H1 (cell line): ENCODE results near the gene ZFP57.

Source experiments
- CBX5 ChIP-seq: fragments of 300-800, 300-1000 bp; sonication (generic); IDR thresholded peaks from 2 replicates; pipeline ENCODE4 v1.7.1; 2016; ENCODE audit warnings: antibody characterized with exemption, low read length, low read depth
- CBX8 ChIP-seq: fragments of 300-800, 300-1000 bp; sonication (generic); IDR thresholded peaks from 2 replicates; pipeline ENCODE4 v1.7.1; 2016; ENCODE audit warnings: low read depth, low read length, borderline replicate concordance
- CEBPB ChIP-seq: IDR thresholded peaks from 2 replicates; pipeline ENCODE4 v1.6.1; 2012; ENCODE audit warnings: low read depth, low read length
- CREB1 ChIP-seq: IDR thresholded peaks from 2 replicates; pipeline ENCODE4 v1.6.1; 2012; ENCODE audit warnings: inconsistent platforms
- EGR1 ChIP-seq: IDR thresholded peaks from 2 replicates; pipeline ENCODE4 v1.6.1; 2011; ENCODE audit warnings: low read depth, low read length, borderline replicate concordance
- GTF2F1 ChIP-seq: IDR thresholded peaks from 2 replicates; pipeline ENCODE4 v1.6.1; 2012; ENCODE audit warnings: low read depth, low read length, improper control_type of control experiment, borderline replicate concordance
- HDAC2 ChIP-seq, 2 experiments: fragments of 300-600 bp in 1 of 2; sonication (generic) in 1 of 2; IDR thresholded peaks; 2 replicates each; pipeline ENCODE4 v1.6.1; 2011 to 2012; ENCODE audit warnings: low read depth in 2 of 2, low read length in 2 of 2, mild to moderate bottlenecking in 2 of 2, moderate library complexity in 2 of 2, borderline replicate concordance in 1 of 2, inconsistent platforms in 1 of 2
- JUN ChIP-seq: IDR thresholded peaks from 2 replicates; pipeline ENCODE4 v1.6.1; 2011; ENCODE audit warnings: low read depth, mild to moderate bottlenecking, improper control_type of control experiment, low read length
- POLR2A ChIP-seq, 2 experiments: IDR thresholded peaks; 1 replicate in 1 of 2; 2 replicates in 1 of 2; pipeline ENCODE4 v1.6.1; 2011; ENCODE audit warnings: low read depth in 2 of 2, low read length in 2 of 2, mild to moderate bottlenecking in 2 of 2; ENCODE audit errors: control extremely low read depth in 1 of 2
- RAD21 ChIP-seq, 2 experiments: IDR thresholded peaks in 1 of 2; conservative IDR thresholded peaks in 1 of 2; 2 replicates each; pipeline ENCODE4 v1.6.1; 2011; ENCODE audit warnings: low read depth in 2 of 2, low read length in 2 of 2, improper control_type of control experiment in 1 of 2, inconsistent platforms in 1 of 2, mild to moderate bottlenecking in 1 of 2, moderate library complexity in 1 of 2
- RBBP5 ChIP-seq: IDR thresholded peaks from 2 replicates; pipeline ENCODE4 v1.7.1; 2012; ENCODE audit warnings: low read depth, mild to moderate bottlenecking, inconsistent platforms, low read length, moderate library complexity, borderline replicate concordance
- TBP ChIP-seq: IDR thresholded peaks from 2 replicates; pipeline ENCODE4 v1.6.1; 2011; ENCODE audit warnings: low read depth, low read length, improper control_type of control experiment
- TF ChIP-seq, protein P1 (sequence below), 3 experiments: IDR thresholded peaks; 1 replicate in 2 of 3; 2 replicates in 1 of 3; pipeline versions ENCODE4 v1.5.1 to v1.6.1; 2011; ENCODE audit warnings: low read length in 3 of 3, mild to moderate bottlenecking in 3 of 3, inconsistent platforms in 2 of 3, low read depth in 1 of 3, moderate library complexity in 1 of 3; ENCODE audit not compliant: insufficient read depth in 1 of 3; ENCODE audit errors: control extremely low read depth in 1 of 3
- TF ChIP-seq, protein P2 (sequence below): IDR thresholded peaks from 2 replicates; pipeline ENCODE4 v1.6.1; 2012; ENCODE audit warnings: inconsistent platforms

DNA sequence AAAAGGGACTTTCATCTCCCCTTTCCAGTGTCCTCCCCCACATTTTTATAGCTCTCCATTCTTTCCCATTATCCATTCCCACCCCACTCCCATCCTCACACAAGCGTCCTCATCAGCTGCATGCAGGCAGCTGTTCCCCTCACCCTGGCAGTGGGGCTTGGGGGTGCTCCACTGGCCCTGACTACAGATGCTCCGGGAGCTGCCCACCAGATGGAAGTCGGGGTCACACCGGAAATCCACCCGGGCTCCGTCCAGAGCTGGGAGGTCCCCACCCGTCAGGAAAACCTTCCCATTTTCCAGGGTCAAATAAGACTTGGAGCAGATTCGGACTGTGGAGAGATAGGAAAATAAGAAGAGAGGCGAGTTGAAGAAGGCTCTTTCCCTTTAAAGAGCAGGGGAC, 50.6 kb downstream of the ZFP57 start:
- TF ChIP-seq JUN, result no peak
- TF ChIP-seq, protein P1, sequence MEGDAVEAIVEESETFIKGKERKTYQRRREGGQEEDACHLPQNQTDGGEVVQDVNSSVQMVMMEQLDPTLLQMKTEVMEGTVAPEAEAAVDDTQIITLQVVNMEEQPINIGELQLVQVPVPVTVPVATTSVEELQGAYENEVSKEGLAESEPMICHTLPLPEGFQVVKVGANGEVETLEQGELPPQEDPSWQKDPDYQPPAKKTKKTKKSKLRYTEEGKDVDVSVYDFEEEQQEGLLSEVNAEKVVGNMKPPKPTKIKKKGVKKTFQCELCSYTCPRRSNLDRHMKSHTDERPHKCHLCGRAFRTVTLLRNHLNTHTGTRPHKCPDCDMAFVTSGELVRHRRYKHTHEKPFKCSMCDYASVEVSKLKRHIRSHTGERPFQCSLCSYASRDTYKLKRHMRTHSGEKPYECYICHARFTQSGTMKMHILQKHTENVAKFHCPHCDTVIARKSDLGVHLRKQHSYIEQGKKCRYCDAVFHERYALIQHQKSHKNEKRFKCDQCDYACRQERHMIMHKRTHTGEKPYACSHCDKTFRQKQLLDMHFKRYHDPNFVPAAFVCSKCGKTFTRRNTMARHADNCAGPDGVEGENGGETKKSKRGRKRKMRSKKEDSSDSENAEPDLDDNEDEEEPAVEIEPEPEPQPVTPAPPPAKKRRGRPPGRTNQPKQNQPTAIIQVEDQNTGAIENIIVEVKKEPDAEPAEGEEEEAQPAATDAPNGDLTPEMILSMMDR (IDR thresholded peaks at IDR 0.05; ENCODE audit: control extremely low read depth in 1 of 3, insufficient read depth in 1 of 3, low read depth in 1 of 3, low read length in 3 of 3), result no peak
- TF ChIP-seq POLR2A (IDR thresholded peaks at IDR 0.05; ENCODE audit: control extremely low read depth in 1 of 2, low read depth in 2 of 2, low read length in 2 of 2), result no peak
- TF ChIP-seq TBP, result no peak
- TF ChIP-seq RBBP5, result no peak
- TF ChIP-seq CREB1, result no peak
- TF ChIP-seq RAD21 (IDR thresholded peaks at IDR 0.05 in 1 of 2, conservative IDR thresholded peaks at IDR 0.05 in 1 of 2; ENCODE audit: low read depth in 2 of 2, low read length in 2 of 2), result no peak
- TF ChIP-seq CEBPB, result no peak
- TF ChIP-seq CBX5, result no peak
- TF ChIP-seq HDAC2 (IDR thresholded peaks at IDR 0.05; ENCODE audit: borderline replicate concordance in 1 of 2, low read depth in 2 of 2, low read length in 2 of 2), result no peak
- TF ChIP-seq EGR1, result no peak
- no peak for TF ChIP-seq CBX8
- no peak for TF ChIP-seq GTF2F1
- TF ChIP-seq, protein P2, sequence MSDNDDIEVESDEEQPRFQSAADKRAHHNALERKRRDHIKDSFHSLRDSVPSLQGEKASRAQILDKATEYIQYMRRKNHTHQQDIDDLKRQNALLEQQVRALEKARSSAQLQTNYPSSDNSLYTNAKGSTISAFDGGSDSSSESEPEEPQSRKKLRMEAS, result no peak
